Measurements from ENCODE around the gene NLRP11. TPM values are rescaled to one million over a fixed set of nuclear protein-coding genes. Genes with fewer than 3 reads are reported as not detected.

NLRP11 gene
- polyA plus RNA-seq, 3 donors: not detected

GRCh38 chr19:55836340-55836739, 4.5 kb upstream of the NLRP11 start, which contains the start of gene NLRP4:
Gene NLRP4, plus strand, starts transcription at chr19:55836540. Its CDS starts 15,541 bp downstream, at chr19:55852081.
- Histone ChIP-seq H2AFZ (ENCODE audit: insufficient read depth, low read depth, low read length, poor library complexity, severe bottlenecking) (no peak within 1 kb of the TSS), H3K79me2 (ENCODE audit: insufficient read depth, low read length) (no peaks in the 10 kb centered on the region), H3K4me2 (replicated peaks; ENCODE audit: extremely low read depth, low read length, poor library complexity, severe bottlenecking) (no peak within 1 kb of the TSS), H3K27ac (ENCODE audit: low read depth in 1 of 2, low read length in 2 of 2) (no peak within 1 kb of the TSS), H3K4me1 (ENCODE audit: control insufficient read depth in 1 of 2, insufficient read depth in 2 of 2, low read length in 2 of 2) (no peaks in the 10 kb centered on the region), H3K36me3 (replicated peaks in 1 of 2; ENCODE audit: control insufficient read depth in 1 of 2, insufficient read depth in 2 of 2, low read length in 2 of 2) (no peaks in the 10 kb centered on the region), H3K27me3 (ENCODE audit: control insufficient read depth in 2 of 2, insufficient read depth in 2 of 2, low read length in 2 of 2) (no peaks in the 10 kb centered on the region), H3K9me3 (replicated peaks in 1 of 2; ENCODE audit: control insufficient read depth in 1 of 2, insufficient read depth in 1 of 2, low read length in 2 of 2) (peaks cover 16 to 28% of the 10 kb centered on the region in 2 donors), H4K20me1 (ENCODE audit: insufficient read depth, low read length) (no peaks in the 10 kb centered on the region), H3K4me3 (replicated peaks in 1 of 3; ENCODE audit: low read depth in 2 of 3, low read length in 3 of 3) (no peak within 1 kb of the TSS), H3K9ac (ENCODE audit: insufficient read depth, low read length, poor library complexity, severe bottlenecking) (no peak within 1 kb of the TSS)
- Mint-ChIP-seq H3K4me1 (no peaks in the 10 kb centered on the region), H3K9me3 (peaks cover 12 to 50% (median 35%) of the 10 kb centered on the region in 7 donors), H3K27ac (no peak within 1 kb of the TSS), H3K27me3 (ENCODE audit: low read depth in 3 of 3) (peaks cover 0 to 4% (median 0%) of the 10 kb centered on the region in 3 donors), H3K4me3 (no peak within 1 kb of the TSS), H3K36me3 (no peaks in the 10 kb centered on the region)
- 92% methylated on average over 14 of the region's 16 CpGs for WGBS (ENCODE audit: insufficient coverage)
- DNase-seq: no peak
- no peak for TF ChIP-seq CTCF (IDR thresholded peaks at IDR 0.05)
- intact Hi-C loops (cut with micrococcal nuclease): no loop called here

- Histone ChIP-seq H3K36me3 (replicated peaks in 1 of 2; ENCODE audit: control insufficient read depth in 1 of 2, insufficient read depth in 2 of 2, low read length in 2 of 2) (no peaks in the 10 kb centered on the region), H3K4me2 (replicated peaks; ENCODE audit: extremely low read depth, low read length, poor library complexity, severe bottlenecking) (no peak overlapping the region), H3K4me1 (ENCODE audit: control insufficient read depth in 1 of 2, insufficient read depth in 2 of 2, low read length in 2 of 2) (no peaks in the 10 kb centered on the region), H4K20me1 (ENCODE audit: insufficient read depth, low read length) (no peaks in the 10 kb centered on the region), H3K9ac (ENCODE audit: insufficient read depth, low read length, poor library complexity, severe bottlenecking) (no peak overlapping the region), H3K27ac (ENCODE audit: low read depth in 1 of 2, low read length in 2 of 2) (no peak overlapping the region), H3K4me3 (replicated peaks in 1 of 3; ENCODE audit: low read depth in 2 of 3, low read length in 3 of 3) (no peak overlapping the region), H2AFZ (ENCODE audit: insufficient read depth, low read depth, low read length, poor library complexity, severe bottlenecking) (no peak overlapping the region), H3K79me2 (ENCODE audit: insufficient read depth, low read length) (no peaks in the 10 kb centered on the region), H3K9me3 (replicated peaks in 1 of 2; ENCODE audit: control insufficient read depth in 1 of 2, insufficient read depth in 1 of 2, low read length in 2 of 2) (peaks cover 15 to 28% of the 10 kb centered on the region in 2 donors), H3K27me3 (ENCODE audit: control insufficient read depth in 2 of 2, insufficient read depth in 2 of 2, low read length in 2 of 2) (no peaks in the 10 kb centered on the region)
- H3K4me1 Mint-ChIP-seq: no peaks in the 10 kb centered on the region
- H3K36me3 Mint-ChIP-seq: no peaks in the 10 kb centered on the region
- no peak for DNase-seq
- no peak overlapping the region for H3K4me3 Mint-ChIP-seq
- intact Hi-C loops (cut with micrococcal nuclease): no loop called here
- WGBS (ENCODE audit: insufficient coverage): no CpG with 5 or more reads among the region's 4 CpGs
- no peak overlapping the region for H3K27ac Mint-ChIP-seq
- no peak for TF ChIP-seq CTCF (IDR thresholded peaks at IDR 0.05)
- H3K27me3 Mint-ChIP-seq (ENCODE audit: low read depth in 3 of 3): peaks cover 0 to 2% (median 0%) of the 10 kb centered on the region in 3 donors
- H3K9me3 Mint-ChIP-seq: peaks cover 7 to 38% (median 27%) of the 10 kb centered on the region in 7 donors
Observed at GRCh38 chr19:55832676-55833075, 877 bp upstream of the NLRP11 start.
